Neural crest cell (in vitro differentiated cells): ENCODE measurements around the gene ING5. TPM values are rescaled to one million over a fixed set of nuclear protein-coding genes. Genes with fewer than 3 reads are reported as not detected.

ENCODE experiments used
- DNase-seq: peaks from one replicate; pipeline ENCODE4 v3.0.0; 2021; ENCODE audit warnings: low read depth, mixed read lengths, low spot score
- H3K27ac Mint-ChIP-seq: one replicate; pipeline ENCODE4 v1.8.0; 2021; ENCODE audit warnings: mild to moderate bottlenecking, mixed read lengths; ENCODE audit not compliant: unreplicated experiment
- H3K27me3 Mint-ChIP-seq: 2 replicates; pipeline ENCODE4 v1.8.0; 2021; ENCODE audit warnings: low read depth, mild to moderate bottlenecking, mixed read lengths
- H3K36me3 Mint-ChIP-seq: 2 replicates; pipeline ENCODE4 v1.8.0; 2021; ENCODE audit warnings: low read depth, mild to moderate bottlenecking, mixed read lengths
- H3K4me1 Mint-ChIP-seq: 2 replicates; pipeline ENCODE4 v1.8.0; 2021; ENCODE audit warnings: mixed read lengths
- H3K4me3 Mint-ChIP-seq: one replicate; pipeline ENCODE4 v1.8.0; 2021; ENCODE audit warnings: mild to moderate bottlenecking, mixed read lengths
- H3K9me3 Mint-ChIP-seq: 2 replicates; pipeline ENCODE4 v1.8.0; 2021; ENCODE audit warnings: mixed read lengths
- CTCF ChIP-seq: fragments of 200-600 bp; sonication (generic); conservative IDR thresholded peaks from 2 replicates; pipeline ENCODE4 v1.5.0; 2021; ENCODE audit warnings: antibody characterized with exemption, mild to moderate bottlenecking
- total RNA-seq: library from RNA; stranded (reverse); gene quantifications from 2 replicates; pipeline ENCODE4 v1.2.1, GENCODE V29; 2021

The ING5 gene
- total RNA-seq, 1 donor from 2014 or later, result 61.9 TPM

GRCh38 chr2:241769819-241770184 is 68.0 kb downstream of the ING5 start:
- Mint-ChIP-seq H3K27me3 (no peaks in the 10 kb centered on the region), H3K36me3 (no peaks in the 10 kb centered on the region), H3K9me3 (no peaks in the 10 kb centered on the region), H3K4me3 (no peak overlapping the region), H3K27ac (no peak overlapping the region), H3K4me1 (peaks cover 11% of the 10 kb centered on the region)
- TF ChIP-seq CTCF, result no peak
- no peak for DNase-seq

GRCh38 chr2:241770185-241770935 is 68.5 kb downstream of the ING5 start:
- H3K27ac Mint-ChIP-seq, result peak overlapping the region; percentile 27
- H3K4me1 Mint-ChIP-seq, result peaks cover 11% of the 10 kb centered on the region
- H3K9me3 Mint-ChIP-seq, result no peaks in the 10 kb centered on the region
- TF ChIP-seq CTCF, result no peak
- no peaks in the 10 kb centered on the region for H3K36me3 Mint-ChIP-seq
- no peak for DNase-seq
- H3K4me3 Mint-ChIP-seq, result no peak overlapping the region
- no peaks in the 10 kb centered on the region for H3K27me3 Mint-ChIP-seq

GRCh38 chr2:241770936-241771285 is 69.1 kb downstream of the ING5 start:
- Mint-ChIP-seq H3K27me3 (no peaks in the 10 kb centered on the region), H3K9me3 (no peaks in the 10 kb centered on the region), H3K36me3 (no peaks in the 10 kb centered on the region), H3K4me1 (peaks cover 11% of the 10 kb centered on the region), H3K27ac (no peak overlapping the region), H3K4me3 (no peak overlapping the region)
- TF ChIP-seq CTCF, result no peak
- no peak for DNase-seq

- peak overlapping the region; percentile 6 for H3K4me3 Mint-ChIP-seq
- no peak for DNase-seq
- no peaks in the 10 kb centered on the region for H3K36me3 Mint-ChIP-seq
- H3K27ac Mint-ChIP-seq, result no peak overlapping the region
- no peaks in the 10 kb centered on the region for H3K9me3 Mint-ChIP-seq
- H3K4me1 Mint-ChIP-seq, result peaks cover 11% of the 10 kb centered on the region
- no peak for TF ChIP-seq CTCF
- no peaks in the 10 kb centered on the region for H3K27me3 Mint-ChIP-seq
Measured at GRCh38 chr2:241771286-241772062, 69.6 kb downstream of the ING5 start.

- no peaks in the 10 kb centered on the region for H3K9me3 Mint-ChIP-seq
- peak overlapping the region; percentile 6 for H3K4me3 Mint-ChIP-seq
- H3K27ac Mint-ChIP-seq, result no peak overlapping the region
- TF ChIP-seq CTCF, result no peak
- H3K27me3 Mint-ChIP-seq, result no peaks in the 10 kb centered on the region
- no peak for DNase-seq
- H3K36me3 Mint-ChIP-seq, result no peaks in the 10 kb centered on the region
- peaks cover 11% of the 10 kb centered on the region for H3K4me1 Mint-ChIP-seq
Measured at GRCh38 chr2:241772063-241772499, 70.2 kb downstream of the ING5 start.
